B cell (primary cell): ENCODE data around the gene PLA2R1.

ENCODE experiments used
- CTCF ChIP-seq: fragments of 200-600 bp; IDR thresholded peaks from one replicate; pipeline ENCODE4 v1.8.0; 2022; ENCODE audit warnings: antibody characterized with exemption, mild to moderate bottlenecking
- EZH2 ChIP-seq: IDR thresholded peaks from 2 replicates; pipeline ENCODE4 v1.6.1; 2012; ENCODE audit warnings: borderline replicate concordance, low read depth, mild to moderate bottlenecking, moderate library complexity, low read length; ENCODE audit not compliant: insufficient read depth, poor library complexity, severe bottlenecking

- TF ChIP-seq CTCF (no peak), EZH2 (no peak)
Observed at GRCh38 chr2:159900343-159900742, 162.1 kb downstream of the PLA2R1 start.
